COLO668 (cell line): ENCODE results near the gene HAL.
"Not testable (repeated sequence)": the region's sequence is repeated elsewhere in the genome, so short reads cannot be mapped to it uniquely, and the experiment has no call there.

Source experiments
- DNase-seq: peaks from one replicate; lab custom pipeline; 2025; ENCODE audit not compliant: unreplicated experiment; lab: John Stamatoyannopoulos, UW

Gene HAL

DNA sequence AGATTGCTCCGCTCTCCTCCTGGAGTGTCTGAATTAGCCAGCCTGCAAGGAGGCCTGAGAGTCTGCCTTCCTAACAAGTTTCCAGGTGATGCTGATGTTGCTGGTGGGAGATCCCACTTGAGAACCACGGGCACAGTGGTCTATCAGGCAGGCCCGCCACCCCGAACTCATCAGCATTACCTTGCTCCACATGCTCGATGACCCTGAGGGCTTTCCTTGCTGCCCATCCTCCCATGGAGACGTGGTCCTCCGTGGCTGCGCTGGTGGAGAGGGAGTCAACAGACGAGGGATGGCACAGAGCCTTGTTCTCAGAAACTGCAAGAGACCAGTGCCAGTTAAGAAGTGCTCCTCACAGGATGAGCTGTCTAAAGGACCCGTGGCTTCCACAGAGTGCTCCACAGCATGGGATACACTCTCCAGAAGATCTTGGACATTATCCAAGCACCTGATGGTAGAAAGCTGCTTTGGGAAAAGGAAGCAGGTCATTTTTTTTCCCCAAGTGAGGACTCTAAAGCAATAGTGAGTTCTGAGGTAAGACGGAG is 18.3 kb downstream of the HAL start:
- DNase-seq: no peak

GRCh38 chr12:95976416-95976832 is 19.7 kb downstream of the HAL start:
- no peak for DNase-seq

DNA sequence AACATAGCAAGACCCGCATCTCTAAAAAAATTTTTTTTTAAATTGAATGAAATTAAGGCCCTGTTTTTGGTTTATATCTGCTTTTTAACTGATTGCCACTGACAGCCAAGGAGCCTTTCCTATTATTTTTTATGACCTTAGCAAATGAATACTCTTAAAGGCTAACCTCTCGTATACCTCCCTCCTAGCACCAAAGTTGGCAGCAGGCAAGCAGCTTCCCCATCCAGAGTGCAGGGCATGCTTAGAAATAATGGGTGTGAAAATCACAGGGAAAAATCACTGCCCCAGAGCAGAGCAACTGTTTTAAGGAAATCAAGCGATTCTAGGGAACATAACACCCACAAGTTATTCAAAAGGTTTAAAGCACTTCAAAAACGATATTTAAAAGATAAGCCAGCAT is 20.7 kb downstream of the HAL start:
- no peak for DNase-seq

DNA sequence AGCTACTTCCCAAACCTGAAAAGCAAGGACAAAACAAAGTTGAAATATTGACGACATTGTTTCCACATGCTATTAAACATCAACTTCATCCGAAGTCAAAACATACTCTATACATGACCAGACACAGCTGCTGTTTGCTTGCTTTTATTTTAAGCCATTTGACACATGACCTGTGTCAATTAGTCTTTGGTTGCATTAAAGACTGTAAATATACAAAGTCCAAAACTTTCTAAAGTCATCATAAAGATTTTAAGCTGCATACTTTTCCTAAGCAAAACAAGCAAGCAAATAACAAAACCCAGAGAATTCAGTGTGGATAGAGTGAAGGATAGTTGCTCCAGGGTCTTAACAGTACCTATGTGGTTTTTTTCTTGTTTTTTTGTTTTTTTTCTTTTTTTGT is 21.8 kb downstream of the HAL start:
- DNase-seq: no peak

DNA sequence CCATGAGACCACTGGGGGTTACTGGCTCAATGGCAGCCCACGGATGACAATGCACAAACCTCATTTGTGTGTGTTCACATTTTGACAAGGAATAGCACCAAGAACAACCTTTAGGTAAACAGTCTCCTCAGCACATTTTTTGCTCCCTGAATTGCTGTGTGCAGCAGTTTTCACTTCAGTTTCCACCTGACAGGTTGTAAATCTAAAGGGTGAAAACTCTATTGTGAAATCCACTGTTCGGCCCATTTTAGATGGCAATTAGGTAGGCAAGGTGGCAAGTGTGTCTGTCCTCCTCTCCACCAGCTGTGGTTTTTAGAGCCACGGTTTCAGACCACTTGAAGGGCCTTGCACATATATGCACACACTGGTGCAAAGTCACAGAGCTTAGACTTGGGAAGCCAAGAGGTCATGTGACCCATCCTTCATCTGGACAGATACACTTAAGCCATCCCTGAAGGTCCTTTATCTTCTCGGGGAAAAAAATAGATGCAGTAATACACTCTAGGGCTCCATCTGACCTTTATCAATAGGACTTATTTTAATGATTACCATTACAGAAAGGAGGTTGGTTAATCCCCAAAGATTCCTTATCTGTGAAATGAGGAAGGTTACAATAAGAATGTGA is 23.2 kb downstream of the HAL start:
- DNase-seq: no peak

DNA sequence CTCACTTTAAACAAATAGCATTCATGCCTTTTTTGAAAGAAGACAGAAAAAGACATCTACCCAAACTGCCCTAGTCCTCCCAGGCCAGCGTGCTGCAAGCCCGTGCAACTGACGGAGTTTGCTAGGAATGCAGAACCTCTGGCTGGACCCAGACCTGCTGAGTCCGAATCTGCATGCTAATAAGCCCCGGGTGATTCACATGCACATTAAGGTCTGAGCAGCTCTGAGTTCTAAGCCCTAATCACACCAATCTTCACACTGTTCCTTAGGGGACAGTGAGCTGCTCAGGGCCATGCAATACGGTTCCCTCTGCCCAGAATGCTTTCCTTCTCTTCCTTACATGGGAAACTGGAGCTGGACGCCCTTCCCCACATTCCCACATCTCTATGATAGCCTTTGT is 25.2 kb downstream of the HAL start:
- no peak for DNase-seq

GRCh38 chr12:95969116-95969515 is 27.0 kb downstream of the HAL start:
- not testable (repeated sequence) for DNase-seq

- DNase-seq: no peak
Measured at GRCh38 chr12:95967301-95967700, 28.8 kb downstream of the HAL start.

- peak; percentile 22 for DNase-seq
Measured at GRCh38 chr12:95966287-95966870, 29.8 kb downstream of the HAL start.

DNA sequence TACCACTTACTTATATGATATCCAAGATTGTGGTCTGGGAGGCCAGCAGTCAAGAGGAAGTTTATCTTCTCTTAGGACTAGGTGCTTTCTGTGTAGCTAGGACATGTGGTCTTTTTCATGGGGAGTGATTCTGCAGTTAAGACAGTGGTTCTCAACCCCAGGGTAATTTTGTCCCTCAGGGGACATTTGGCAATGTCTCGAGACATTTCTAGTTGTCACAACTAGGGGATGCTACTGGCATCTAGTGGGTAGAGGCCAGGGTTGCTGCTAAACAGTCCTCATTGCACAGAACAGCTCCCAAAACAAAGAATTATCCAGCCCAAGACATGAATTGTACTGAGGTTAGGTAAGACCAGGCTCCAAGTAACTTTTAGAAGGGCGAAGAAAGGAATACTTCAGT is 33.0 kb downstream of the HAL start:
- no peak for DNase-seq

DNA sequence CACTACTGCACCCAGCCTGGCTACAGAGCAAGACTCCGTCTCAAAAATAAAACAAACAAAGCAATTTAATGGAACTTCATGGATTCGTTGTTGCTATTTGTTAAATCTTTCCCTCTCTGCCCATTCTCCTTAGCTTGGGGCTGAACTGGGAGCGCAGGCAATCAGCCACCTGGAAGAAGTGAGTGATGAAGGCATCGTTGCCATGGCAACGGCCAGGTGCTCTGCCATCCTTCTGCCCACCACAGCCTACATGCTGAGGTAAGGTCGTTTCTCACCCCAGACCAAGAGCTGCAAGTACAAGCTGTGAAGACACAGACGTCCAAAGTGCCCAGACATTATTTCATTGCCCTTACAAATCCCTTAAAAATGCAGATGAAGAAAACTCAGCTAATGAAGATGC is 33.9 kb downstream of the HAL start:
- peak; percentile 17 for DNase-seq

GRCh38 chr12:95960241-95960640 is 35.9 kb downstream of the HAL start:
- no peak for DNase-seq

GRCh38 chr12:95959107-95959506 is 37.0 kb downstream of the HAL start:
- DNase-seq: peak; percentile 15

DNA sequence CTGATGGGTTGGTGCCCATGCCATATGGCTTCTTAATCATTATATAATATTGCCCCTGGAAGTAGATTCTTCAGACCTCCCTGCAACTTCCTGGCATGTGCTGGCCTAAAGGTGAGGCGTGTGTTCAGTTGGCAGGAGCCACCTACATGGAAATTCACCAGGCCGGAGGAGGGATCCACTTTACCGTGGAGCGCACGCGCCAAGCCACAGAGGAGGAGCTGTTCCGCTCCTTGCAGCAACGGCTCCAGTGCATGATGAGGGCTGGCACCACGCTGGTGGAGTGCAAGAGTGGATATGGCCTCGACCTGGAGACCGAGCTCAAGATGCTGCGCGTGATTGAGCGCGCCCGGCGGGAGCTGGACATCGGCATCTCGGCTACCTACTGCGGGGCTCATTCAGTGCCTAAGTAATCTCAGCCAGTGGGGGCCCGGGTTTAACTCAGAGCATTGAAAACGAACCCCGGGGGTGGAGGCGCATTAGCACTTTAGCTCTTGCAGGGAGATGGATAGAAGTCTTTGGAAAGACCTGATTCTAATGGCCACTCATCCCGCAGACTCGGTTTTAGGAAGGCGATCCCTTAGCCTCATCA is 39.5 kb downstream of the HAL start:
- no peak for DNase-seq

GRCh38 chr12:95955549-95956159 is 40.5 kb downstream of the HAL start:
- no peak for DNase-seq

DNA sequence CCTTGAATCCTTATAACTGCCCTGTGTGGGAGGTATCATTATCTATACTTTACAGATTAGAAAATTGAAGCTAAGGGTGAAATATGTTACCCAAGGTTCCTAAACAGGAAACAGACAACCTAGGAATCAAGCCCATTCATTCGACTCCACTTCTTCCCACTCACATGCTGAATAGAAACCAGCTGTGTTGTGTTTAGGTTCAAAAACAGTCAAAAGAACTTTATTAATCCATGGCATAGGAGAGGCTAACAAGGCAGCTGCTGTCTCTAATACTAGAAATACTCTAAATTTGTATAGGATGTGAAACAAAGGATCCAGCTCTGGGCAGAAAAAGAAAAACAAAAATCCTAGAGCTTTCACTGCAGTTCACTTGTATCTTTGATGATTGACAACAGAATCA is 43.1 kb downstream of the HAL start:
- DNase-seq: no peak

DNA sequence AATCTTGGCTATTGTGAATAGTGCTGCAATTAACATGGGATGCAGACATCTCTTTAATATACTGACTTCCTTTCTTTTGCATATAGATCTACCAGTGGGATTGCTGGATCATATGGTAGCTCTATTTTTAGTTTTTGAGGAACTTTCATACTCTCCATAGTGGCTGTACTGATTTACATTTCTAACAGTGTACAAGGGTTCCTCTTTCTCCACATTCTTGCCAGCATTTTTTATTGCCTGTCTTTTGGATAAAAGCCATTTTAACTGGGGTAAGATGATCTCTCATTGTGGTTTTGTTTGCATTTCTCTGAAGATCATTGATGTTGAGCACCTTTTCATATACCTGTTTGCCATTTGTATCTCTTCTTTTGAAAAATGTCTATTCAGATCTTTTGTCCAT is 44.6 kb downstream of the HAL start:
- DNase-seq: no peak

GRCh38 chr12:95949477-95950206 is 46.5 kb downstream of the HAL start:
- no peak for DNase-seq

- no peak for DNase-seq
Measured at GRCh38 chr12:95944108-95944704, 51.9 kb downstream of the HAL start.

GRCh38 chr12:95943330-95943842 is 52.8 kb downstream of the HAL start, which contains the start of gene AMDHD1:
AMDHD1 (plus strand) TSS chr12:95943331; CDS start chr12:95943399, 68 bp downstream.
- DNase-seq: peak; percentile 82
